ENCODE measurements around the gene UVSSA.

The UVSSA gene

GRCh38 chr4:1406394-1406980 lies 59.5 kb downstream of the UVSSA start, which contains the start of gene NKX1-1:
Gene NKX1-1 (minus strand): TSS chr4:1406442. CDS start chr4:1406442, 0 bp downstream.
- TF ChIP-seq CTCF (IDR thresholded peaks at IDR 0.05; ENCODE audit: borderline replicate concordance, control extremely low read depth, extremely low read depth, insufficient read depth, missing control alignments) = no peak
- in situ Hi-C loops (cut with MboI; ENCODE audit: low sequenced_read_pairs, unreplicated experiment) = no loop called here
- no peak for DNase-seq (ENCODE audit: low spot score)

GRCh38 chr4:1406981-1407656 lies 60.1 kb downstream of the UVSSA start:
- TF ChIP-seq CTCF (IDR thresholded peaks at IDR 0.05; ENCODE audit: borderline replicate concordance, control extremely low read depth, extremely low read depth, insufficient read depth, missing control alignments) = no peak
- in situ Hi-C loops (cut with MboI; ENCODE audit: low sequenced_read_pairs, unreplicated experiment) = no loop called here

GRCh38 chr4:1407657-1408333 lies 60.8 kb downstream of the UVSSA start:
- no peak for DNase-seq (ENCODE audit: low spot score)
- TF ChIP-seq CTCF (IDR thresholded peaks at IDR 0.05; ENCODE audit: borderline replicate concordance, control extremely low read depth, extremely low read depth, insufficient read depth, missing control alignments) = no peak
- in situ Hi-C loops (cut with MboI; ENCODE audit: low sequenced_read_pairs, unreplicated experiment) = no loop called here

More at GRCh38 chr4:1406981-1407656, 60.1 kb downstream of the UVSSA start:
- DNase-seq (ENCODE audit: low spot score) = no peak

- DNase-seq (ENCODE audit: low spot score) = peak; percentile 24
- in situ Hi-C loops (cut with MboI; ENCODE audit: low sequenced_read_pairs, unreplicated experiment) = no loop called here
- TF ChIP-seq CTCF (IDR thresholded peaks at IDR 0.05; ENCODE audit: borderline replicate concordance, control extremely low read depth, extremely low read depth, insufficient read depth, missing control alignments) = no peak
Observed at GRCh38 chr4:1408418-1408817, 61.4 kb downstream of the UVSSA start.

- no peak for TF ChIP-seq CTCF (IDR thresholded peaks at IDR 0.05; ENCODE audit: borderline replicate concordance, control extremely low read depth, extremely low read depth, insufficient read depth, missing control alignments)
- DNase-seq (ENCODE audit: low spot score) = no peak
- in situ Hi-C loops (cut with MboI; ENCODE audit: low sequenced_read_pairs, unreplicated experiment) = no loop called here
Observed at GRCh38 chr4:1409079-1409478, 62.1 kb downstream of the UVSSA start.

- DNase-seq (ENCODE audit: low spot score) = peak; percentile 36
- in situ Hi-C loops (cut with MboI; ENCODE audit: low sequenced_read_pairs, unreplicated experiment) = no loop called here
- no peak for TF ChIP-seq CTCF (IDR thresholded peaks at IDR 0.05; ENCODE audit: borderline replicate concordance, control extremely low read depth, extremely low read depth, insufficient read depth, missing control alignments)
Observed at GRCh38 chr4:1409491-1410425, 62.8 kb downstream of the UVSSA start.

All from GM13976 (cell line).